ENCODE results near the gene PHKA2.
"Not testable (repeated sequence)": the region's sequence is repeated elsewhere in the genome, so short reads cannot be mapped to it uniquely, and the experiment has no call there.

The PHKA2 gene

DNA sequence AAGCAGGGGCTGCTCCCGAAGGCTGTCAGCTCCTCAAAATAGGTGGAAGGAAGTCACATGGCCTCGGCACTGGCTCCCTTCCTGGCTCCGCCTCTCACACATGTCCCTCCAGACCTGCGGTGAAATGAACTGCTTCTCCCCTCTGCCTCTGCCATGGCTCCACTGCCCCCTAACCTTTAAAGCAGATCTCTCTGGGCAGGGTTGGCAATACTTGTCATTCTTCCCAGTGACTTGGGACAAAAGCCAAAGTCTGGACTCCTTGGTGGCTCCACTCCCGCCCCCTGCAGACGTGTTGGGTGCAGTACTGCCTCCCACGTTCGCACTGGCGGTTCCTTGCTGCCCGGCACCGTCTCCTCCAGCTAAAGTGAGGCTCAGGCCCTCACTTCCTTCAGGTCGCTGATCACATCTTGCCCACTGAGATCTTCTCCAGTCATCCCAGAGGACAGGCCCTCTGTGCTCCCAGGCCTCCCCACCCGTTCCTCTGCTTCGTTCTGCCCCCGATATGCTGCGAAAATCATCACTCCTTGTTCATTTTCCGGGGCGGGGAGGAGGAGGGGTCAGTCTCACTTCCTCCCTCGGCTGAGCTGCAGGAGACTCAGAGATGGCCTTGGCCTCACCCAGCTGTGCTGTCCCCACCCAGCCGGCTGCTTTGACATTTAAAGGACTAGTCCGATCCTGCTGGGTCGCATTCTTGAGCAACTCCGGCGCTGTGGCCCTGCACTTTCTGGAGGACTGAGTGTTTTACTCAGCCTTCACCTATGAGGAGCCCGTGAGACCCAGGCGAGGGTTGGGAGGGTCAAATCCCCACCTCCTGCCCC, 97.4 kb downstream of the PHKA2 start:
- DNase-seq: peak; percentile 23

DNA sequence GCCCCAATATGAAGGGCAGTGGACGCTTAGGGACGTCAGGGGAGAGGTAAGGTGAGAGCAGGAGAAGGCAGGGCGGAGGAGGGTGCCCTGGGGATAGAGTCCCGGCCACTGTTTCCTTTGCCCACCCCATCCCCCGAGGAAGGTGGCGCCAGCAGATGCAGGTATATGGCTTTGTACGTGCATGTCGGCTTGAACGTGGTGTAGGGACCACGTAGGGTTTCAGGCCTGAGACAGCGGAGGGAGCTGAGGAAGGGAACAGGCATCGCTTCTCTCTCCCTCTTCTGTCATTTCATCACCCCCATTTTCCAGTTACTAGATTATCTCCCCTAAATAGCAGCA, 97.9 kb downstream of the PHKA2 start:
- DNase-seq: no peak

DNA sequence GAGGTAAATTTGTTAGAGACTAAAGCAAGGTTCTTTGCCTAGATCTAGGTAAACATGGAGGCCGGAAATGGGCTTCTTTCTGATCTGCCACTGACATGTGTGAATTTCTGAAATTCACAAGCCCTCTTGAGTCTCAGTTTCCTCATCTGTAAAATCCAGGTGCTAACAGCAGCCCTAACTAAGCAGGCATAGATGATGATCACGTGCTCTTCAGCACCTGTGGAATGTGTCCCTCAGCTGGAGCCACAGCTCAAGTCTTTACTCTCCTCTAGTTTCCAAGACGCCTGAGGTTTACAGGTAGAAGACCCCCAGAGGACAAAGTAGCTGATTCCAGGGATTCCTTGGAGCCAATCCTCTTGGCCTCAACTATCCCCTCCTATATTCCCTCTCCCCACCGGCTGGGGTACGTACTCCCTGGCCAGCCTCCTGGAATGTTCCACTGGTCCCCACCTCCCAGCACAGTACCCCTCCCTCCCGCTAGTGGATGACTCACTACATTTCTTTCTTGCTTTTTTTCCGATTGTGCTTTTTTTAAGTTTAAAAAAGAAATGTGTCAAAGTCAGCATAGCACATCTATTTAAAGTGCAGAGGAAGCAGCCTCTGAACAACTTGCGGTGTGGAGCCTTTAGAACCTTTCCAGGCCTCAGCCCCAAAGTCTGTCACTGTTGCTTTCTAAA, 98.4 kb downstream of the PHKA2 start:
- DNase-seq: no peak

DNA sequence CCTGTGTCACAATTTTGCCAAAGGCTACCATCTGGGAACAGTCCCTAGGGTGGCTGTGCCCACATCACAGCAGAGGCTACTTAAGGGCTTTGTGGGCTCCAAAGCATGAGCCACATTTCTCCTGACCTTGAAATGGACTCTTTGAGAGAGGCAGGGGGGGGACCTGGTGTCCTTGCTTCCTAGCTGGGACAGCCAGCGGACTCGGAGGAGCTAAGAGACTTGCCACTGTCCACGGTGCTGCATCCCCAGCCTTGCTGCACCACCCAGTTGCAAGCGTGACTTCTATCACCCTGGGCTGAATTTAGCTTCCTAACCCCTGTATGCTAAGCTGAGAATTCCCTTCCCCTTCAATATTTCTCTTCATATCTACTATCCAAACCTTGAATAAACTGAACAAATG, 99.0 kb downstream of the PHKA2 start:
- DNase-seq: no peak

DNA sequence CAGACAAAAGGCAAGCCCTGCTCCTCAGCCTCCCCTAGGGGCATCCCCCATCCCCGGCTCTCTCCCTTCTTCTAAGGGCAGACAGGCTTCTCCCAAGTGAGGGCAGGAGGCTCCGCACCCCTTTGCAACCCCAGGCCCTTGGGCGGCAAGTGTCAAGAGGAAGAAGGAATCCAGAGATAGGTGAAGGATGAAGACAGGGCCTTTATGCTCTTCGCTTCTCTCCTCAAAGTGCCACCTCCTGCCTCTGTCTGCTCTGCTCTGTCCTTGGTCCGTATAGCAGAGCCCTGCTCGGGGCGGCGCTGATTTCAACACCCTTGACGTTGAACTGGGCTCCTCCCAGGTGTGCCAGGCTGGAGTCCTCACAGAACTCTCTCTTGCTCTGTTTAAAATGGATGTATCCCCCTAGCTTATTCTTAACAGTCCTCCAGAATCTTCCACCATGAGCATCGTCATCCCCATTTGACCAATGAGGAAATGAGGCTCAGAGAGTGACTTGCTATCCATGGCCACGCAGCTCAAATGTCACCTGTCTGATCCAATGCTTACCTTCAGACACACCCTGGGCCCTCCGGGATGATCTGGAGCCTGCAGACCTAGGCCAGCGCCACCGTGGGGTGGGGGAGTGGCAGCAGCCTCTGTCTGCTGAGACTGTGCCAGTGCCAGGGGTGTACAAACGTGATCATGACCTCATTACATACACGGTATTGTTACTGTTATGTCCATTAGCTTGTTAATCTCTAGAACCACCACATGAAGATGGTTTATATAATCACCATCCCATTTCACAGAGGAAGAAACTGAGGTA, 99.8 kb downstream of the PHKA2 start:
- DNase-seq: no peak

DNA sequence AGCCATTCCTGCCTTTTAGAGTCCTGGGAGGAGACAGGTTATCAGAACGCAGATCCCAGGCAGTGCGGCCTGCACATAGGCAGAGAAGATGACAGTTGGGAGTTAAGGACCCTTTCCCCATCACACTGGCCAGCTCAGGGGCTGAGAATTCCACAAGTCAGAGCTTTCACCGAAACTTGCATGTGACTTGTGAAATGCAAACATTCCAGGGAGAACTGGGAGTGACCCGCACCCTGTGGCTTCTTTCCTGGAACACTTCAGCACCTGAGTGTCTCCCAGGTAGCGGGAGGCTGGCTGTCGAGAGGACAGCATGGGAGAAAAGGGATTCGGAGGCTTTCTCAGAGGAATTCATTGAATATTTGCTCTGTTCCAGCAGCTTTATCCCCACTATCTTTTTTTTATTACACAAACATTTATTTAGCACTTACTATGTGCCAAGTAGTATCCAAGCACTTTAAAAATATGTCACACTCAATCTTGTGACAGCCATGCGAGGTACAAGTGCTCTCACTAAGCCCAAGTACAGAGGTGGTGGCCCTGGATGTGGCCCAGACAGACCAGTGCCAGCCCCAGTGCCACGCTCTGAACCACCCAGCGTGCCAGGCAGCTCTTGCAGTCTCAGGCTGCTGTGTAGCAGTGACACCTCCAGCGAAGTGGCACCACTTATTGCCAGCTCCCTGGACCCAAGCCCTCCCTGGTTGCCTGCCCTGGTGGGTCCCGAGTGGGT, 100.5 kb downstream of the PHKA2 start:
- DNase-seq: no peak

DNA sequence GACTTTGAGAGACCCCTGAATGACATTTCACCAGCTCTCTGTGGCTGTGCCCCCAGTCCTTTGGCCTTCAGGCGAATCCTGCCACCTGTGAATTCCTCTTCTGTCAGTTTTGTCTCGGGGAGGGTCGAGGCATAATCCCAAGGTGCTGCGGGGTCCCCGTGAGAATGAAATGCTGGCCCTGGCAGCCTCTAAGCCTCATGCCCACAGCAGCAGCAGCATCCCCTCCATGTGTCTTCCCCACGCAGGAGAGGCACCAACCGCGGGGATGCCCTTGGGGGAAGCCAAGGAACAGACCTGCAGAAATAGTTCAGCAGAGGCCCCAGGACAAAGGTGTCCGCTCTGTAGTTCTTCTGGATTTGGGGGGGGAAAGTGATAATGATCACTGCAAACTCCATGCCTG, 104.8 kb downstream of the PHKA2 start:
- DNase-seq: no peak

DNA sequence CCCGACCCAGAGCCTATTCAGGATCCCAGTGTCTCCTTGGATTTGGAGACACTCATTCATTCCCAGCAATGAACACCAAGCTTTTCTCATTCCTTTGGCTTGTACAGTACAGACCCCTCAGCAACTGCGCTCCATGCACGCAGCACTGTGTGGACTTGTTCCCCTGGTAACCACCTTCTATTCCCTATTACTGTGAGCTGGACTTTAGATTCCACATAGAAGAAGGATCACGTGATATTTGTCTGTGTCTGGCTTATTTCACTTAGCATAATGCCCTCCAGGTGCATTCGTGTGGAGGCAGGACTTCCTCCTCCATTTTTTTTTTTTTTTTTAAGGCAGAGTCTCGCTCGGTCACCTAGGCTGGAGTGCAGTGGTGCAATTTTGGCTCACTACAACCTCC, 106.4 kb downstream of the PHKA2 start:
- no peak for DNase-seq

DNA sequence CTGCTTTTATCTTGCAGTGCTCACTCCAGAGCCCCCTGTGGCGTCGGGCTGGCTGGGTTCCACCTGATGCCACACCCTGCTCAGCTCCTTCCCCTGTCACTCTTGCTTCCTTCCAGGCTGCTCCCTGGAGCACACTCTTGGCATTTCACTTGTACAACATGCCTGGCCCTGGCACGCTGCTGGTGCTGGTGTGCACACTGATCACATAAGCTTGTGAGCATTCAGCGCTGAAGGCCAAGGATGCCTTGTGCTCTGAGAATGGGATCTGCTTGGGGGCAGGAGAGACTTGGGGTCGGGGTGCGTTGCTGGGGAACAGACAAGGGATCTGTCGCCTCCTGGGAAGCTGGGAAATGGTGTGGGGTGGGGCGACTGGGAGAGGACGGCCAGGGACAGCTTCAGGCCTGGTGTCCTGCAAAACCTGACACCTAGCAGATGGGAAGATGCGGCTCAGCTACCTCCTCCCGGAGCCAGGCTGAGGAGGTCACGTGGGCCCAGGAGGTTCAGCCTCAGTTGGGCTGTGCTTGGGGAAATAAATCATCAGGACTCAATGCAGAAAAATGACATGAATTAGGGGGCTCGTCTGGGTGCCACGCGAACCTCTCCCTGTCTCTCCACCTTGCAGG, 108.5 kb downstream of the PHKA2 start:
- DNase-seq: no peak

DNA sequence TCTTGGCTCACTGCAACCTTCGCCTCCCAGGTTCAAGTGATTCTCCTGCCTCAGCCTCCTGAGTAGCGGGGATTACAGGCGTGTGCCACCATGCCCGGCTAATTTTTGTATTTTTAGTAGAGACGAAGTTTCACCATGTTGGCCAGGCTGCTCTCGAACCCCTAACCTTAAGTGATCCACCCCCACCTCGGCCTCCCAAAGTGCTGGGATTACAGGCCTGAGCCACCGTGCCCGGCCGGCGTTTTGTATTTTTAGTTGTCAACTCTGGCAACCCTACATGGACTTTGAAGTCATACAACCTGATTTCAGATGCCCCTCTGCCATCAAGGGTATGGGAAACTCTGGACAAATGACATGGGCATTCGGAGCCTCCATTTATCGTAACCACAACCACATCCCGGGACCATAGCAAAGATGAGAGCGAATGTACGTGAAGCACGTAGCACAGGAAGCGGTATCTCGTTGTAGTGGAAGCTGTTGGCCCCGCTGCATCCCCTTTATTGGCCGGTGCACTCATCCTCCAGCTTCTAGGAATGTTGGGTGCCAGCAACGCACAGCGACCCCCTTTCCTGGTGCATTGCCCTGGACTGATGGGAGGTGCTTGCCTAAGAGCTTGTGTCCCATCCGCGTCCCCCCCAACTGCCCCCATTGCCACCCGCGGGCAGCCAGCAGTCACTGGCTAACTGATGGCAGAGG, 109.2 kb downstream of the PHKA2 start:
- no peak for DNase-seq

DNA sequence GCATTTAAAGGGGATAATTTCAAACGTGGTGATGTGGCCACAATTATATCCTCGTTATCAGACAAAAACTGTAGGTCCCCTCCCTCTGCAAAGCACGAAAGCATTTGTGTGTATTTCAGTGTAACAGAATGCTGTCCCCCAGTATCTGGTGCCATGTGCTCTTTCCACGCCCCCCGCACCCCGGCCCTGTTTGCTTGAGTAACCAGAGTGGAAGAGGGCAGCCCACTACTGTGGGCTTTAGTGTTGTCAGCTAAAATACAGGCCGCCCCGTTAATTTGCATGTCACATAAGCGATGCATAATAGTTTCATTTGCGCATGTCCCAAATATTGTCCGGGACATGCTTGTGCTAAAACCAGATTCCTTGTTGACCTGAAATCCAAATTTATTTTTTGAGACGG, 110.1 kb downstream of the PHKA2 start:
- DNase-seq: no peak

DNA sequence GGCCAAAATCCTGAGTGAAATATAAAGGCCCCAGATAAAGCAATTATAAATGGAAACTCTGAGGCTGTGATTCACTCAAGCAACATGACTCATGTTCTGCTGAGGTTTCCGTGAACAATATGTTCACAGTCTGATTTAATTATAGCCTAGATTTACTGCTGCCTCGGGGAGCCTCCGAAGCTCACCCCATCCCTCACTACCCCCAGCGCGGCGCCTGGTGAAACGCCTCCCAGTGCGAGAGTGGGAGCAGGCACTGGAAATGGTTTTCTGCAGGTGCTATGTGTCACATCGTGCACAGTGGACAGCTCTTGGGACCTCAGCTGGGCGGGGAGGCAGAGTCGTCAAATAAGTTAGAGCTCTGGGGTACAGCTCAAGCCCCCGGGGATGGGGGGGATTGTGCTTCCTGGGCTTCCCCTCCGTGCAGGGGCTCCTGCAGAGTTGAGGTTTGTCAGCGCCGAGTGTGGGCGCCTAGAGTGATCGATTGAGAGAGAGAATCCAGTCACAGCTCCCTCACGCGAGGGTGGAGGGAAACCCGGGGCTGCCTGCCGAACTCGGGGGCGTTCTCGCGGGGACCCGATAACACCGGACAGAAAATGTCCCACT, 110.6 kb downstream of the PHKA2 start:
- DNase-seq: no peak

DNA sequence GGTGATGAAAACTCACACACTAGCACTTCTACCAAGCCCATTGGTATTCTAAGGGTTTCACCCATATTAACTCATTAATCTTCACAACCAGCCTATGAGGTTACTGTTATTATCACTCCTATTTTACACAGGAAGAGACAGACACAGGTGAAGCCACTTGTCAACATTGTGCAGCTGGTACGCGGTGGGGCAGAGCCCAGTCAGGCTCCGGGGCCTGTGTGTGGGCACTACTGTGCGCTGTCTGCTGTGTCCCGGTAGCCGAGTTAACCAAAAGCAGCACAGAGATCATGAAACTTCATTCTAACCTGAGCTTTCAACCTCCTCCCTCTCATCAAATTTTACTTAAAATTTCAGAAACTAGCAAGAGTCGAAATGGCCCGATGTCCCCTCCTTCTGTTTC, 111.3 kb downstream of the PHKA2 start:
- DNase-seq: no peak

DNA sequence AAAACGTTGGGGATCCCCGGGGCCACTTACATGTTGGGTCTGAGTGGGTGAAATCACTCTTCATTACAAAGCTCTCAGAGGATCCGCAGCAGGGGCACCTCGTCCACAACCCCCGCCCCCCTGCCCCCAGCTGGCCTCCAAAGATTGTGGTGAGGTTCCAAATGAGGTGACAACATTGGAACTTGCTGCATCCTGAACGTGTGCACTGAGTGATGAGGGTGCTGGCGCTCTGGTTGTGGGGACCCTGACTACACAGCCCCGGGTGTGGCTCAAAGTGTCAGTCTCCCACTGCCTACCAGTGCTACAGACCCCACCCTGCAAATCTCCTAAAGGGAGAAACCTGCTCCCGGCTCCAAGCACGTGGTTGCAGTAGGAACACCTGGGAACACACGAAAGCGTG, 111.9 kb downstream of the PHKA2 start:
- no peak for DNase-seq

DNA sequence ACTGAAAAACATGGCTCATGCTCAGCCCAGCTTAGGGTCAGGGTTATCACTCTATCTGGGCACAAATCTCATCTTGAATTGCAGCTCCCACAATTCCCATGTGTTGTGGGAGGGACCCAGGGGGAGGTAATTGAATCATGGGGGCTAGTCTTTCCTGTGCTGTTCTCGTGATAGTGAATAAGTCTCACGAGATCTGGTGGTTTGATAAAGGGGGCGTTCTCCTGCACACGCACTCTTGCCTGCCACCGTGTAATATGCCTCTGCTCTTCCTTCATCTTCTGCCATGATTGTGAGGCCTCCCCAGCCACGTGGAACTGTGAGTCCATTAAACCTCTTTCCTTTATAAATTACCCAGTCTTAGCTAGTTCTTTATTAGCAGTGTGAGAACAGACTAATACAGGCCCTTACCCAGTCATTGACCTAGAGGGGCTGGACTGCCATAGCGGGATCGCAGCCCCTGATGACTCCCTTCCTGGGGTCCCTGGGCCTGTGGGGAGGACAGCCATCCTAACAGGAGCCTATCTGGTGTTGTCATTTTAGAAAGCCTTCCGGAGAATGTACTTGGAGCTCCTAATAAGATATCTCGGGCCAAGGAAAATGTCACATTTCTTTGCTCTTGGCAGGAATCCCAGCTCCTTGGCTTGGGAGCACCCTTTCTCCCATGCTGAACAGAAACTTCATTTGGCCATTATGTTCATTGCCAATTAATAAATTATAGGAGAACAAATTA, 112.6 kb downstream of the PHKA2 start:
- no peak for DNase-seq

DNA sequence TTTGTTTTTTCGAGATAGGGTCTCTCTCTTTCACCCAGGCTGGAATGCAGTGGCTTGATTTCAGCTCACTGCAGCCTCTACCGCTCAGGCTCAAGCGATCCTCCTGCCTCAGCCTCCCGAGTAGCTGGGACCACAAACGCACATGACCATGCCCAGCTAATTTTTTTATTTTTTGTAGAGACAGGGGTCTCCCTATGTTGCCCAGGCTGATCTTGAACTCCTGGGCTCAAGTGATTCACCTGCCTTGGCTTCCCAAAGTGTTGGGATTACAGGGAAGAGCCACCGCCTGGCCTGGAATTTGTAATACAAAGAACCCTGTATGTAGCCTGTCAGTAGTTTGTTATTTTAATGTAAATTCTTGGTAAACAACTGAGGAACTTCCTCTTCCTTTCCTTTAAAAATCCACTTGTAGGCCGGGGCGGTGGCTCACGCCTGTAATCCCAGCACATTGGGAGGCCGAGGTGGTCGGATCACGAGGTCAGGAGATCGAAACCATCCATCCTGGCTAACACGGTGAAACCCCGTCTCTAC, 119.5 kb downstream of the PHKA2 start:
- DNase-seq: no peak

DNA sequence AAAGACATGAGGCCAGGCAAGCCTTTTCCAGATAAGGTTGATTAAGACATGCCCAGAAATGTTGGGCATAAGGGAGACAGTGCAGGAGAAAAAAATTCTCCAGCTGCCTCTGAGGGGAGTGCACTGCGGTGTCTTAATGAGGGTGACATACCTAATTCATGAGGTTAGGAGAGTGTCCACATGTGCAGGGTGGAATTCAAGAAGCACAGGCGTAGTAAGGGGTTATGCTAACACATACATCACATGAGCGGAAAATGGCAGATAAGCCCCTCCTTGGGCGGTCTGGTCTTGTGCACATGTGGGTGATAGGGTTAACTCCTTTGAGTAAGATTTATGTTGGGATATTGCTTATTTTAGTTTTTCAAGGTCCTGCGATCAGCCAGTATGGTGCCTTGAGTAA, 122.4 kb downstream of the PHKA2 start:
- DNase-seq: no peak

DNA sequence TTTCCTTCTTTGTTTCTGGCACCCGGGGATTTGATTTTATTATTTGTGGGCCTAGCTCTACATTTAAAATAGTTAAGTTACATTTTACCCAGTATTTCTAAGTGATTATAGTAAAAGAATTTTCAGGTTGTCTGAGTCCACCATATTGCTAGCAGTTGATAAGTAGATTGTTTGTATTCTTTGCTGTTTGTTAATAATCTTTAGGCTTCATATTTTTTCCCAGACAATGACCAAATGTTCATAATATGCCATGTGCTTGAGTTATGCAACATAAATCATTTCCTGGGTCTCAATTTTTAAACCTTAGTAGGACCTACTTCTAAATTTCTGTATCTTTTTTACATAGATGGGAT, 127.3 kb downstream of the PHKA2 start:
- DNase-seq: no peak

DNA sequence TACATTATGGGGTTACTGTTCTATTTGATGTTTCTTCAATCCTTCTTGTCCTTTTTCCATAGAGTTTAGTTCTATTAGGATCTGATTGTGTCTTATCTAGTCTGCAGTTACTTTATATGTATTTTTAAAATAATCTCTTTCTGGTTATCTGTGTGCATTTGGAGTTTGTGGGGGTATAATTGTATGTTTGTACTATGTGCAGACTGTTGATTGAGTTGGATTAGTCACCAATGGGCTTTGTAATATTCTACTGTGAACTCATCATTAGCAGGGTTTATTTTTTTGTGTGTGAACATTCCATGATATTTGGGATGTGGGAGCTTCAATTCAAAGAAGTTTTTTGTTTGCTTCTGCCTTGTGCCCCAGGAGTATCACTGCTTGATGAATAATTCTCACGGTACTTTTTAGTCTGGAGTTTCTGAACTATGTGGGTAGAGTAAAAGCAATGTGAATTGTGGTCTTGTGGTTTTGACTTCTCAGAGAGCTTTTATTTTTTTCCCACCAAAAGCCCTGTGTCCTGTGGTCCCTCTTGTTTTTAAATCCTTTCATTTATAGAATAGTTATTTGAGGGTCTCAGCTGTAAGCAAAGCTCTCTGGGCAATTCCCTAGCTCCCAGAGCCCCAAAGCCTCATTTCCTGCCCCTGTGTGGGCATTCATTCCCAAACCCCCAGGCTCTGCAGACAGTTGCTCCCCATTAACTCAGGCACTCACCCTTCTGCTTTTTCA, 127.8 kb downstream of the PHKA2 start:
- DNase-seq: no peak

DNA sequence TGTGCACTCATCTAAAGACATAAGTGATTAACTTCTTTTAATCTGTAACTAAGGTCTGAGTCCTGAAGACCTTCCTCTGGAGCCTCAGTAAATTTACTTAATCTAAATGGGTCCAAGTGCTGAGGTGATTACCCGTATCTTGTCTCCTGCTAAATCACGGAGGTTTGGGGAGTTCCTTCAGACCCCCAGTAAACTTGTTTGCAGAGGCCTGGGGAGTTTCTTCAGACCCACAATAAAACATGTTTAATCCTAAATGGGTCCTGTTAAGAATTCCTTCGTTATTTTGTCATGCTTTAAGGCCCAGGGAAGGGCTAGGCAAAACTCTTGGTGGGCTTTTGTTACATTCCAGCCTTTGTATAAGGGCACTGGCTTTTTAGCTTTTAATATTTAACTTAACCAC, 136.0 kb downstream of the PHKA2 start:
- DNase-seq: not testable (repeated sequence)

Measured in NCI-H1105 (cell line).